Ovary (tissue), 3 donors: ENCODE results near the gene CCN6.

Experiments
- EP300 ChIP-seq: sonication (generic); formaldehyde crosslinking; IDR thresholded peaks from one replicate; pipeline ENCODE4 v1.6.1; 2017; ENCODE audit warnings: antibody characterized with exemption
- POLR2A ChIP-seq: fragments of 450-650 bp; IDR thresholded peaks from one replicate; pipeline ENCODE4 v1.6.1; 2017; ENCODE audit warnings: antibody characterized with exemption, mild to moderate bottlenecking, moderate library complexity
- TF ChIP-seq, protein P1 (sequence below), 3 donors: fragments of 450-650 bp in 2 of 3; fragments of 200-600 bp in 1 of 3; IDR thresholded peaks; one replicate each; pipeline versions ENCODE4 v1.5.1 to v1.8.0; 2016 to 2022; ENCODE audit warnings: antibody characterized with exemption in 3 of 3, mild to moderate bottlenecking in 1 of 3
- donor health status: DM: no; HTN: no; CAD: no.

DNA sequence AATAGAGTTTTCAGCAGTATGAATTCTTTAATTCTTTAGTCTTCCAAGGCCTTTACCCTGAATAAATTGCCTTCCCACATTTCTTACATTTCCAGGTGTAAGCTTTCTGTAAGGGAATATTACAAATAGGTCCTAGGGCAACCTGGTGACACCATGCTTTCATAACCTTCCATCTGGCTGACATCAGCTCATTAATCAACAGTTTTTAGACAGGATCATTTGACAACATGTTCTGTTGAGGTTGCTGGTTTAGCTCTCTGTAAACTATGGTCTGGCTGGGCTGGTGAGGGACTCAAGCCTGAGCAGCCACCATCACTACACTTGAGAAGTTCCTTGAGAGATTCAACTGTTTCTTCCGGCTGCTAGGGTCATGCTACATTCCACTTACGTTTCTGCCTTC lies 52.7 kb downstream of the CCN6 start:
- no peak for TF ChIP-seq POLR2A
- TF ChIP-seq, protein P1, sequence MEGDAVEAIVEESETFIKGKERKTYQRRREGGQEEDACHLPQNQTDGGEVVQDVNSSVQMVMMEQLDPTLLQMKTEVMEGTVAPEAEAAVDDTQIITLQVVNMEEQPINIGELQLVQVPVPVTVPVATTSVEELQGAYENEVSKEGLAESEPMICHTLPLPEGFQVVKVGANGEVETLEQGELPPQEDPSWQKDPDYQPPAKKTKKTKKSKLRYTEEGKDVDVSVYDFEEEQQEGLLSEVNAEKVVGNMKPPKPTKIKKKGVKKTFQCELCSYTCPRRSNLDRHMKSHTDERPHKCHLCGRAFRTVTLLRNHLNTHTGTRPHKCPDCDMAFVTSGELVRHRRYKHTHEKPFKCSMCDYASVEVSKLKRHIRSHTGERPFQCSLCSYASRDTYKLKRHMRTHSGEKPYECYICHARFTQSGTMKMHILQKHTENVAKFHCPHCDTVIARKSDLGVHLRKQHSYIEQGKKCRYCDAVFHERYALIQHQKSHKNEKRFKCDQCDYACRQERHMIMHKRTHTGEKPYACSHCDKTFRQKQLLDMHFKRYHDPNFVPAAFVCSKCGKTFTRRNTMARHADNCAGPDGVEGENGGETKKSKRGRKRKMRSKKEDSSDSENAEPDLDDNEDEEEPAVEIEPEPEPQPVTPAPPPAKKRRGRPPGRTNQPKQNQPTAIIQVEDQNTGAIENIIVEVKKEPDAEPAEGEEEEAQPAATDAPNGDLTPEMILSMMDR (IDR thresholded peaks at IDR 0.05): no peak
- TF ChIP-seq EP300: no peak
